Vagina (tissue), 2 donors: Measurements from ENCODE around the gene SLC17A9.

Source experiments
- POLR2A ChIP-seq, 2 donors: fragments of 450-650 bp; IDR thresholded peaks; one replicate each; pipeline ENCODE4 v1.6.1; 2017; ENCODE audit warnings: antibody characterized with exemption in 2 of 2, mild to moderate bottlenecking in 2 of 2, moderate library complexity in 2 of 2
- POLR2AphosphoS5 ChIP-seq, 2 donors: sonication (generic); formaldehyde crosslinking; IDR thresholded peaks; one replicate each; pipeline ENCODE4 v1.9.0; 2017; ENCODE audit warnings: antibody characterized with exemption in 2 of 2, mild to moderate bottlenecking in 2 of 2, low read depth in 1 of 2; ENCODE audit not compliant: insufficient read depth in 1 of 2
- TF ChIP-seq, protein P1 (sequence below), 3 experiments: fragments of 450-650 bp in 2 of 3; fragments of 200-600 bp in 1 of 3; sonication (generic) in 1 of 3; IDR thresholded peaks; one replicate each; pipeline ENCODE4 v1.5.1; 2017 to 2019; ENCODE audit warnings: antibody characterized with exemption in 3 of 3, mild to moderate bottlenecking in 2 of 3, moderate library complexity in 2 of 3

DNA sequence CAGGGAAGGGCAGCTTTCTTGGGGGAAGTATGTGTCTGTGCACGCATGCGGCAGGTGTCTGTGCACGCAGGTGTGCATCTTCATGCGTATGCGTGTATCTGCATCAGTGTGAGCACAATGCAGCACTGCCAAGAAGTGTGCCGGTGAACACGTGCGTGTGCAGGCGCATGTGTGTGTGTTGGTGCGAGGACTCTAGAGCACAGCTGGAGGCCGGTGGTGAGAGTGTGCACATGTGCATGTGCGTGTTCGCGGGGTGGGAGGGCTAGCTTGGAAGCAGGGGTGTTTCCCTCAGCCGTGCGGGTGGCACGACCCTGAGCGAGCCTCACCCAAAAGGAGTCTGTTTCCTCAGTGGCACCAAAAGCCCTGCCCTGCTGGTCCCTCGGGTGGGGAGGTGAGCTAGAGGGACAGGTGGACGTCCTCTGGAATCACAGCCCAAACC is 7.5 kb downstream of the SLC17A9 start:
- TF ChIP-seq, protein P1, sequence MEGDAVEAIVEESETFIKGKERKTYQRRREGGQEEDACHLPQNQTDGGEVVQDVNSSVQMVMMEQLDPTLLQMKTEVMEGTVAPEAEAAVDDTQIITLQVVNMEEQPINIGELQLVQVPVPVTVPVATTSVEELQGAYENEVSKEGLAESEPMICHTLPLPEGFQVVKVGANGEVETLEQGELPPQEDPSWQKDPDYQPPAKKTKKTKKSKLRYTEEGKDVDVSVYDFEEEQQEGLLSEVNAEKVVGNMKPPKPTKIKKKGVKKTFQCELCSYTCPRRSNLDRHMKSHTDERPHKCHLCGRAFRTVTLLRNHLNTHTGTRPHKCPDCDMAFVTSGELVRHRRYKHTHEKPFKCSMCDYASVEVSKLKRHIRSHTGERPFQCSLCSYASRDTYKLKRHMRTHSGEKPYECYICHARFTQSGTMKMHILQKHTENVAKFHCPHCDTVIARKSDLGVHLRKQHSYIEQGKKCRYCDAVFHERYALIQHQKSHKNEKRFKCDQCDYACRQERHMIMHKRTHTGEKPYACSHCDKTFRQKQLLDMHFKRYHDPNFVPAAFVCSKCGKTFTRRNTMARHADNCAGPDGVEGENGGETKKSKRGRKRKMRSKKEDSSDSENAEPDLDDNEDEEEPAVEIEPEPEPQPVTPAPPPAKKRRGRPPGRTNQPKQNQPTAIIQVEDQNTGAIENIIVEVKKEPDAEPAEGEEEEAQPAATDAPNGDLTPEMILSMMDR (IDR thresholded peaks at IDR 0.05), result no peak
- no peak for TF ChIP-seq POLR2A (IDR thresholded peaks at IDR 0.05)
- TF ChIP-seq POLR2AphosphoS5 (IDR thresholded peaks at IDR 0.05; ENCODE audit: insufficient read depth in 1 of 2, low read depth in 1 of 2), result no peak
